Fibroblast of mammary gland (primary cell): ENCODE results near the gene SH3BP2.
"Not testable (repeated sequence)": the region's sequence is repeated elsewhere in the genome, so short reads cannot be mapped to it uniquely, and the experiment has no call there.

Source experiments
- DNase-seq: peaks from one replicate; pipeline ENCODE4 v3.0.0-alpha.2; 2010; ENCODE audit warnings: low read depth
- H3K4me3 ChIP-seq: 2 replicates; pipeline ENCODE4 v1.5.1; 2011; ENCODE audit warnings: low read depth, mild to moderate bottlenecking, low read length, moderate library complexity; ENCODE audit not compliant: control insufficient read depth
- CTCF ChIP-seq: conservative IDR thresholded peaks from 2 replicates; pipeline ENCODE4 v1.5.1; 2011; ENCODE audit warnings: low read depth, low read length, inconsistent platforms; ENCODE audit not compliant: control insufficient read depth, insufficient read depth

Gene SH3BP2

GRCh38 chr4:2765832-2766526 lies 26.9 kb upstream of the SH3BP2 start:
- TF ChIP-seq CTCF: no peak
- DNase-seq: no peak
- no peak overlapping the region for H3K4me3 ChIP-seq

GRCh38 chr4:2767046-2767704 lies 25.7 kb upstream of the SH3BP2 start:
- TF ChIP-seq CTCF: no peak
- DNase-seq: no peak
- no peak overlapping the region for H3K4me3 ChIP-seq

GRCh38 chr4:2767705-2768074 lies 25.2 kb upstream of the SH3BP2 start:
- TF ChIP-seq CTCF: no peak
- no peak overlapping the region for H3K4me3 ChIP-seq
- DNase-seq: no peak

GRCh38 chr4:2768124-2768523 lies 24.8 kb upstream of the SH3BP2 start:
- H3K4me3 ChIP-seq: no peak overlapping the region
- no peak for TF ChIP-seq CTCF

GRCh38 chr4:2768921-2769336 lies 24.0 kb upstream of the SH3BP2 start:
- TF ChIP-seq CTCF: no peak
- DNase-seq: no peak
- no peak overlapping the region for H3K4me3 ChIP-seq

More at GRCh38 chr4:2768124-2768523, 24.8 kb upstream of the SH3BP2 start:
- DNase-seq: no peak

- H3K4me3 ChIP-seq: no peak overlapping the region
- no peak for DNase-seq
- TF ChIP-seq CTCF: no peak
Measured at GRCh38 chr4:2771264-2771663, 21.6 kb upstream of the SH3BP2 start.

- not testable (repeated sequence) for H3K4me3 ChIP-seq, DNase-seq
Measured at GRCh38 chr4:2780643-2781042, 12.2 kb upstream of the SH3BP2 start.
